Adipocyte (in vitro differentiated cells): ENCODE measurements around the gene SART3.

ENCODE experiments used
- DNase-seq: peaks from one replicate; pipeline ENCODE4 v3.0.0-alpha.2; 2015; ENCODE audit warnings: low read depth
- H3K27me3 ChIP-seq: replicated peaks from 2 replicates; pipeline ENCODE4 v1.7.0; 2013; ENCODE audit warnings: mild to moderate bottlenecking, low read length, moderate library complexity; ENCODE audit not compliant: control insufficient read depth, insufficient read depth
- H3K36me3 ChIP-seq: 2 replicates; pipeline ENCODE4 v1.7.0; 2013; ENCODE audit warnings: low read length, mild to moderate bottlenecking, moderate library complexity; ENCODE audit not compliant: control insufficient read depth, insufficient read depth, severe bottlenecking
- H3K4me1 ChIP-seq: 2 replicates; pipeline ENCODE4 v1.7.0; 2013; ENCODE audit warnings: mild to moderate bottlenecking, low read length, moderate library complexity; ENCODE audit not compliant: control insufficient read depth, insufficient read depth
- H3K4me3 ChIP-seq: 2 replicates; pipeline ENCODE4 v1.7.0; 2013; ENCODE audit warnings: mild to moderate bottlenecking, low read length, moderate library complexity
- H3K9ac ChIP-seq: 2 replicates; pipeline ENCODE4 v1.7.0; 2013; ENCODE audit warnings: mild to moderate bottlenecking, low read length, moderate library complexity
- H3K9me3 ChIP-seq: 2 replicates; pipeline ENCODE4 v1.7.0; 2013; ENCODE audit warnings: mild to moderate bottlenecking, low read length, moderate library complexity; ENCODE audit not compliant: control insufficient read depth

Gene SART3, protein sequence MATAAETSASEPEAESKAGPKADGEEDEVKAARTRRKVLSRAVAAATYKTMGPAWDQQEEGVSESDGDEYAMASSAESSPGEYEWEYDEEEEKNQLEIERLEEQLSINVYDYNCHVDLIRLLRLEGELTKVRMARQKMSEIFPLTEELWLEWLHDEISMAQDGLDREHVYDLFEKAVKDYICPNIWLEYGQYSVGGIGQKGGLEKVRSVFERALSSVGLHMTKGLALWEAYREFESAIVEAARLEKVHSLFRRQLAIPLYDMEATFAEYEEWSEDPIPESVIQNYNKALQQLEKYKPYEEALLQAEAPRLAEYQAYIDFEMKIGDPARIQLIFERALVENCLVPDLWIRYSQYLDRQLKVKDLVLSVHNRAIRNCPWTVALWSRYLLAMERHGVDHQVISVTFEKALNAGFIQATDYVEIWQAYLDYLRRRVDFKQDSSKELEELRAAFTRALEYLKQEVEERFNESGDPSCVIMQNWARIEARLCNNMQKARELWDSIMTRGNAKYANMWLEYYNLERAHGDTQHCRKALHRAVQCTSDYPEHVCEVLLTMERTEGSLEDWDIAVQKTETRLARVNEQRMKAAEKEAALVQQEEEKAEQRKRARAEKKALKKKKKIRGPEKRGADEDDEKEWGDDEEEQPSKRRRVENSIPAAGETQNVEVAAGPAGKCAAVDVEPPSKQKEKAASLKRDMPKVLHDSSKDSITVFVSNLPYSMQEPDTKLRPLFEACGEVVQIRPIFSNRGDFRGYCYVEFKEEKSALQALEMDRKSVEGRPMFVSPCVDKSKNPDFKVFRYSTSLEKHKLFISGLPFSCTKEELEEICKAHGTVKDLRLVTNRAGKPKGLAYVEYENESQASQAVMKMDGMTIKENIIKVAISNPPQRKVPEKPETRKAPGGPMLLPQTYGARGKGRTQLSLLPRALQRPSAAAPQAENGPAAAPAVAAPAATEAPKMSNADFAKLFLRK

DNA sequence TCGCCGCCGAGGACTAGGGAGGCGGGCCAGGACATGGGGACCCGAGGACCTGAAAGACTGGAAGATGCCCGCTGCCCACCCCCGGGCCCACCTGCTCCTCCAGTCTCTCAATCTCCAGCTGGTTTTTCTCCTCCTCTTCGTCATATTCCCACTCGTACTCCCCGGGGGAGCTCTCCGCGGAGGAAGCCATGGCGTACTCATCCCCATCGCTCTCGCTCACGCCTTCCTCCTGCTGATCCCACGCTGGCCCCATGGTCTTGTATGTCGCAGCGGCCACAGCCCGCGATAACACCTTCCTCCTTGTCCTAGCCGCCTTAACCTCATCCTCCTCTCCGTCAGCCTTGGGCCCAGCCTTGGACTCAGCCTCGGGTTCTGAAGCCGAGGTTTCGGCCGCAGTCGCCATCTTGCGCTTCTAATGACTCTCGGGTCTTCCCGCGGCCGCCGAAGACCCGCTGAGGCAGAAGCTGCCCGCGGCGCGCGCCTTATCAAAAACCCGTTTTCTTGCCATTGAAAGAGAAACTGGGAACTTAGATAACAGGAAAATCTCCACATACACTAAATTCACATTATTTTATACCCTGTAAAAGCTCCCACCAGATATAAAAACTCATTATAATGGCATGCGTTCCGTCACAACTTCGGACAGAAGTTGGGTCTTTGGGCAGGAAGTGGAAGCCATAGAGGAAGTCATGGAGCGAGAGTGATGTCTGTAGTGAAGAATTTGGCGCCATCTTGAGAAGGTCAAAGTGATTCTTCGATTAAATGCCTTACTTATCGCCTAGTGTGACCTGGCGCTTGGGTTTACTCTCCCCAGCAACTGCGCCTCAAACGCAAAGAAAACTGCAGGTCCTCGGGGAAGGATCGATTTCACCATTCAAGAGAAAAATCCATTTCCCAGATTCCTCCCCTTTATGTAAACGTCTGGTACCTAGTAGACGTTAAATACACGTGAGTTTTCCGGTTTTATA lies at the start of gene SART3:
SART3 (minus strand) TSS at position 422 of the 968 bp plus-strand sequence; CDS start at position 403, 19 bp downstream.
- DNase-seq: peak; percentile 93
- Histone ChIP-seq H3K36me3 (peaks cover 20% of the 10 kb centered on the region), H3K9ac (peak within 1 kb of the TSS; percentile 94), H3K4me1 (peaks cover 42% of the 10 kb centered on the region), H3K9me3 (no peaks in the 10 kb centered on the region), H3K4me3 (peak within 1 kb of the TSS; percentile 96), H3K27me3 (no peaks in the 10 kb centered on the region)

- Histone ChIP-seq H3K9me3 (no peaks in the 10 kb centered on the region), H3K4me3 (peak overlapping the region; percentile 24), H3K4me1 (peaks cover 49% of the 10 kb centered on the region), H3K9ac (peak overlapping the region; percentile 65), H3K36me3 (no peaks in the 10 kb centered on the region), H3K27me3 (no peaks in the 10 kb centered on the region)
- no peak for DNase-seq
Observed at GRCh38 chr12:108610336-108610815, 49.4 kb upstream of the SART3 start.

GRCh38 chr12:108609537-108610335 lies 48.8 kb upstream of the SART3 start:
- Histone ChIP-seq H3K4me1 (peaks cover 50% of the 10 kb centered on the region), H3K27me3 (no peaks in the 10 kb centered on the region), H3K36me3 (no peaks in the 10 kb centered on the region), H3K4me3 (peak overlapping the region; percentile 24), H3K9ac (peak overlapping the region; percentile 65), H3K9me3 (no peaks in the 10 kb centered on the region)
- DNase-seq: peak; percentile 94

DNA sequence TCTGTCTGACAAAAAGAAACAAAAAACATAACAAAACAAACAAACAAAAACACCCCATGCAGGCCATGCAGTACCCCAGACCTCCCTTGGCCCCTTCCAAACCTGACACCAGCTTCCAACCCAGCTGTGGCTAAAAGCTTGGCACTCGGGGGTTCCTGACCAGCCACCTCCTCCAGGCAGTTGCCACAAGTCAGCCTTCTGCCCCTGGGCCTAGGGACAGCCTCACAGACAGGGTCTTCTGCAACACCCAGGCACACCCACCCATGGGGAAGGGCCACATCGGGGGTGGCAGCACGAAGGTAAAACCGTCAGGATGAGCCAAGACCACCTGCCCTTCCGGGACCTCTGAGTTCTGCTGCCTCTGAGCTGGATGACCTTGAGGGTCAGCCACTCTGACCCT lies 47.6 kb upstream of the SART3 start:
- Histone ChIP-seq H3K4me3 (no peak overlapping the region), H3K4me1 (peaks cover 47% of the 10 kb centered on the region), H3K9me3 (no peaks in the 10 kb centered on the region), H3K9ac (no peak overlapping the region), H3K36me3 (no peaks in the 10 kb centered on the region), H3K27me3 (no peaks in the 10 kb centered on the region)
- DNase-seq: no peak

- H3K4me3 ChIP-seq: no peak overlapping the region
Observed at GRCh38 chr12:108607981-108608600, 47.1 kb upstream of the SART3 start.

DNA sequence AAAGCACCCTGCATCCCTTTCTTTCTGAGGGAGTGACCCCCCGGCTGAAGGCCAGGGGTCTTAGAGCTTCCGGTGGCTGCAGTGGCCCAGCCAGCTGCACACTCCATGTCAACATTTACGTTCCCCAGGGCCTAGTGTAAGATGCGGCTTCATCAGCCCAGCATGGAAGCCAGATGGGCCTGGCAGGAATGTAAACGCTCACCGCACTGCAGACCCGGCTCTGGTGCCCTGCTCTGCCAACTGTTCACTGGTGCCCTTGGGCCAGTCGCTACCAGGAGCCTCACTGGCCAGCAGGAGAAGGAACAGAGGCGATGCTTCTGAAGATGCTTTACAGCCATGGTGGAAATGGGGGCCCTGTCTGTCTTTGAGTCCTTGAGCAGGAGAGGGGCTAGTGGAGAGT lies 45.5 kb upstream of the SART3 start:
- Histone ChIP-seq H3K4me1 (peaks cover 26% of the 10 kb centered on the region), H3K36me3 (no peaks in the 10 kb centered on the region), H3K9me3 (no peaks in the 10 kb centered on the region), H3K4me3 (no peak overlapping the region), H3K27me3 (no peaks in the 10 kb centered on the region), H3K9ac (no peak overlapping the region)
- DNase-seq: no peak

More at GRCh38 chr12:108607981-108608600, 47.1 kb upstream of the SART3 start:
- no peaks in the 10 kb centered on the region for H3K27me3 ChIP-seq
- no peak overlapping the region for H3K9ac ChIP-seq
- DNase-seq: no peak
- no peaks in the 10 kb centered on the region for H3K9me3 ChIP-seq
- peaks cover 42% of the 10 kb centered on the region for H3K4me1 ChIP-seq
- H3K36me3 ChIP-seq: no peaks in the 10 kb centered on the region

GRCh38 chr12:108605690-108606406 lies 44.9 kb upstream of the SART3 start:
- no peaks in the 10 kb centered on the region for H3K9me3 ChIP-seq
- H3K9ac ChIP-seq: no peak overlapping the region
- H3K4me1 ChIP-seq: peaks cover 20% of the 10 kb centered on the region
- no peaks in the 10 kb centered on the region for H3K36me3 ChIP-seq
- H3K27me3 ChIP-seq: no peaks in the 10 kb centered on the region
- H3K4me3 ChIP-seq: no peak overlapping the region
- DNase-seq: no peak

- DNase-seq: no peak
- Histone ChIP-seq H3K27me3 (no peaks in the 10 kb centered on the region), H3K9ac (no peak overlapping the region), H3K4me3 (no peak overlapping the region), H3K36me3 (no peaks in the 10 kb centered on the region), H3K4me1 (peaks cover 13% of the 10 kb centered on the region), H3K9me3 (no peaks in the 10 kb centered on the region)
Observed at GRCh38 chr12:108605000-108605689, 44.2 kb upstream of the SART3 start.
